Brain microvascular endothelial cell (primary cell): ENCODE results near the gene LRIG2.
"Not testable (repeated sequence)": the region's sequence is repeated elsewhere in the genome, so short reads cannot be mapped to it uniquely, and the experiment has no call there.

Experiments used
- DNase-seq: peaks from one replicate; pipeline ENCODE4 v3.0.0-alpha.2; 2020
- H3K27ac ChIP-seq: fragments of 250-450 bp; sonication (Bioruptor Pico); 2 replicates; pipeline ENCODE4 v1.5.1; 2020; ENCODE audit warnings: mild to moderate bottlenecking, moderate library complexity
- H3K27me3 ChIP-seq: fragments of 250-450 bp; sonication (Bioruptor Pico); replicated peaks from 2 replicates; pipeline ENCODE4 v1.5.1; 2020; ENCODE audit warnings: mild to moderate bottlenecking
- H3K36me3 ChIP-seq: fragments of 250-450 bp; sonication (Bioruptor Pico); replicated peaks from 2 replicates; pipeline ENCODE4 v1.5.1; 2020; ENCODE audit warnings: mild to moderate bottlenecking
- H3K4me3 ChIP-seq: 2 replicates; pipeline ENCODE4 v1.5.1; 2011; ENCODE audit warnings: low read depth, mild to moderate bottlenecking, control low read depth, low read length, moderate library complexity
- in situ Hi-C: cut with HindIII; loops from 2 replicates; pipeline ENCODE4 v1.10.0; 2017; ENCODE audit warnings: low sequenced_read_pairs, low pct_ligation_motif_present
- TF ChIP-seq, protein P1 (sequence below): IDR thresholded peaks from 2 replicates; pipeline ENCODE4 v1.5.1; 2011; ENCODE audit warnings: low read depth, mild to moderate bottlenecking, moderate library complexity, low read length, control low read depth, inconsistent platforms; ENCODE audit errors: missing control alignments

Gene LRIG2, protein sequence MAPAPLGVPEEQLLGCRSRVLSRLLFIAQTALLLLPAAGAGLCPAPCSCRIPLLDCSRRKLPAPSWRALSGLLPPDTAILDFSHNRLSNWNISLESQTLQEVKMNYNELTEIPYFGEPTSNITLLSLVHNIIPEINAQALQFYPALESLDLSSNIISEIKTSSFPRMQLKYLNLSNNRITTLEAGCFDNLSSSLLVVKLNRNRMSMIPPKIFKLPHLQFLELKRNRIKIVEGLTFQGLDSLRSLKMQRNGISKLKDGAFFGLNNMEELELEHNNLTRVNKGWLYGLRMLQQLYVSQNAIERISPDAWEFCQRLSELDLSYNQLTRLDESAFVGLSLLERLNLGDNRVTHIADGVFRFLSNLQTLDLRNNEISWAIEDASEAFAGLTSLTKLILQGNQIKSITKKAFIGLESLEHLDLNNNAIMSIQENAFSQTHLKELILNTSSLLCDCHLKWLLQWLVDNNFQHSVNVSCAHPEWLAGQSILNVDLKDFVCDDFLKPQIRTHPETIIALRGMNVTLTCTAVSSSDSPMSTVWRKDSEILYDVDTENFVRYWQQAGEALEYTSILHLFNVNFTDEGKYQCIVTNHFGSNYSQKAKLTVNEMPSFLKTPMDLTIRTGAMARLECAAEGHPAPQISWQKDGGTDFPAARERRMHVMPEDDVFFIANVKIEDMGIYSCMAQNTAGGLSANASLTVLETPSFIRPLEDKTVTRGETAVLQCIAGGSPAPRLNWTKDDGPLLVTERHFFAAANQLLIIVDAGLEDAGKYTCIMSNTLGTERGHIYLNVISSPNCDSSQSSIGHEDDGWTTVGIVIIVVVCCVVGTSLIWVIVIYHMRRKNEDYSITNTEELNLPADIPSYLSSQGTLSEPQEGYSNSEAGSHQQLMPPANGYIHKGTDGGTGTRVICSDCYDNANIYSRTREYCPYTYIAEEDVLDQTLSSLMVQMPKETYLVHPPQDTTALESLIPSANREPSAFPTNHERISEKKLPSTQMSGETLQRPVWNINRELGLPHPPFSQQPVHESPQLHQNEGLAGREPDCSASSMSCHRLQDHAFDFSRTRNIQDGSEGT

DNA sequence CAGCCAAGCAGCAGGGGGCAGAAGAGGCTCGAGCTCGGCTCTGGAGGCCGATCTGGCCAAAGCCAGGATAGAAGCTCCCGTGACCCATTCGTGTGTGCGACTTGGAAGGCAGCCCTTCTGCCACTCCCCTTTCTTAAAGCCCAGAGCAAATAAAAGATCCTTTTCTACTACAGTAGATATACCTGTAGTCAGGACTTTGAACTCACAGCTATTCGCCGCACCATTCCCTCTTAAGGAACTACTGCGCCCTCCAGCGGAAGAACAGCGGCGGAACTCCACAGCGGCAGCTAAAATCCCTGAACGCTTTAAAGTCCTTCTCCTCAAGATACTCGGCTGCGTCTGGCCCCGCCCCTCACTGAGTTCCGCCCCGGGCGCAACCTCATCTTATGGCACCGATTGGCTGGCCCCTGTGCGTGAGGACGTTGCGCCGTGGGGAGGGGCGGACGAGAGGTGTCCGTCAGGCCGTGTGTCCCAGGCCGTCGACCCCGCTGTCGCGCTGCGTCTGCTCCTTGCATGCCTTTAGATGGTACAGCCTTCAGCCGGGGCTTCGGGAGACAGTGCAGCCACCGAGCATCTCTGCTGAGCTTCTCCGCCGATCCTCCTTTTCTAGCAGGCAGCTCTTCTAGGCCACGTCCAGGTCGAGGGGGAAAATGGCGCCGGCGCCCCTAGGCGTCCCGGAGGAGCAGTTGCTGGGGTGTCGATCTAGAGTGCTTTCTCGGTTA is at the start of gene LRIG2:
Gene LRIG2, plus strand, starts transcription at position 442 of the 722 bp plus-strand sequence. Its CDS starts 209 bp downstream, at position 651.
- Histone ChIP-seq H3K36me3 (no peaks in the 10 kb centered on the region), H3K4me3 (peak within 1 kb of the TSS; percentile 92), H3K27me3 (no peaks in the 10 kb centered on the region), H3K27ac (peak within 1 kb of the TSS; percentile 83)
- in situ Hi-C loops, result no loop called here
- TF ChIP-seq, protein P1, sequence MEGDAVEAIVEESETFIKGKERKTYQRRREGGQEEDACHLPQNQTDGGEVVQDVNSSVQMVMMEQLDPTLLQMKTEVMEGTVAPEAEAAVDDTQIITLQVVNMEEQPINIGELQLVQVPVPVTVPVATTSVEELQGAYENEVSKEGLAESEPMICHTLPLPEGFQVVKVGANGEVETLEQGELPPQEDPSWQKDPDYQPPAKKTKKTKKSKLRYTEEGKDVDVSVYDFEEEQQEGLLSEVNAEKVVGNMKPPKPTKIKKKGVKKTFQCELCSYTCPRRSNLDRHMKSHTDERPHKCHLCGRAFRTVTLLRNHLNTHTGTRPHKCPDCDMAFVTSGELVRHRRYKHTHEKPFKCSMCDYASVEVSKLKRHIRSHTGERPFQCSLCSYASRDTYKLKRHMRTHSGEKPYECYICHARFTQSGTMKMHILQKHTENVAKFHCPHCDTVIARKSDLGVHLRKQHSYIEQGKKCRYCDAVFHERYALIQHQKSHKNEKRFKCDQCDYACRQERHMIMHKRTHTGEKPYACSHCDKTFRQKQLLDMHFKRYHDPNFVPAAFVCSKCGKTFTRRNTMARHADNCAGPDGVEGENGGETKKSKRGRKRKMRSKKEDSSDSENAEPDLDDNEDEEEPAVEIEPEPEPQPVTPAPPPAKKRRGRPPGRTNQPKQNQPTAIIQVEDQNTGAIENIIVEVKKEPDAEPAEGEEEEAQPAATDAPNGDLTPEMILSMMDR, result peak; percentile 82
- peak; percentile 98 for DNase-seq

DNA sequence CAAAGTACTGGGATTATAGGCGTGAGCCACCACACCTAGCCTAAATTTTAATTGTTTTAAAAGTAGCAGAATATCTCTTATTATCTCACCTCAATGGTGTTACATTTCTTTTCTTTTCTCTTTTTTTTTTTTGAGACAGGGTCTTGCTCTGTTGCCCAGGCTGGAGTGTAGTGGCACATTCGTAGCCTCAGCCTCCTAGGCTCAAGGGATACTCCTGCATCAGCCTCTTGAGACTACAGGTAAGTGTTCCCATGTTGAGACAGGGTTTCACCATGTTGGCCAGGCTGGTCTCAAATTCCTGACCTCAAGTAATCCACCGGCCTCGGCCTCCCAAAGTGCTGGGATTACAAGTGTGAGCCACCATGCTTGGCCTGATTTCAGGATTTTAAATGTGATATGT is 49.7 kb upstream of the LRIG2 start:
- H3K27me3 ChIP-seq, in situ Hi-C loops, H3K27ac ChIP-seq, DNase-seq, H3K4me3 ChIP-seq, H3K36me3 ChIP-seq: not testable (repeated sequence)

DNA sequence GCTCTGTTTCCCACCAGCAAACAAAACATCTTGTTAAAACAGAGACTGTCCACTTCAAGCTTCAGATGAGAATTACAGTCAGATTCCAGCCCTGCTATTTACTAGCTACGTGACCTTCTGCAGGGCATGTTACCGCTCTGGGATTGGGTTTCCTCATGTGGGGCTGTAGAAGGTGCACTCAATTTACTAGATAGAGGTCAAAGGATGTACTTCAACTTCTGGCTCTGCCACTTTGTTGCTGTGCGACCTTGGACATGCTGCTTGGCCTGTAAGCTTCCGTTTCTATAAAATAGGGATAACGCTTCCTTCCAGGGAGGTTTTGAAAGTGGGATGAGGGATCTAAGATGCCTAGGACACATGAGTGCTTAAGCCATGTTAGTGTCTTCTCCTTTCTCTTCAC is 46.0 kb upstream of the LRIG2 start:
- DNase-seq, result no peak
- Histone ChIP-seq H3K27me3 (no peaks in the 10 kb centered on the region), H3K27ac (no peak overlapping the region), H3K36me3 (no peaks in the 10 kb centered on the region), H3K4me3 (no peak overlapping the region)
- TF ChIP-seq, protein P1, result no peak
- in situ Hi-C loops, result no loop called here

DNA sequence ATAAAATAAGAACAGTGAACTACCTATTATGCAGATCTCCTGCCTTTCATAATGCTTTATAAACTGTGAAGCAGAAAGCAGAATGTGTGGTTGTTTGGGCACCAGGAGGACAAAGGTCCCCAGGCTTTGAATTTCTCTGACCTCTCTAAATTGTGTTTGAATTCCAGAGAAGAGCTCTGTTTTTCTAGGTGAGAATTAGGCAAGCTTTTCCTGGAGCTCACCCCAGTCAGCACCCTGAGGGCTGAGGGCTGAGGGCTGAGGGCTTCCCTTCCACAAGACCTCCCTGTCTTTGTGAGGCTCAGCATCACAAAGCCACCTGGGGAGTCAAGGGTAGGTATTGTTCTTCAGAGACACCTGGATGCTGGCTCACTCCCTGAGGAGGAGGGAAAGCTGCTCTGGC is 45.5 kb upstream of the LRIG2 start:
- in situ Hi-C loops, result no loop called here
- no peak overlapping the region for H3K27ac ChIP-seq
- TF ChIP-seq, protein P1, result no peak
- no peaks in the 10 kb centered on the region for H3K27me3 ChIP-seq
- no peaks in the 10 kb centered on the region for H3K36me3 ChIP-seq
- DNase-seq, result no peak
- no peak overlapping the region for H3K4me3 ChIP-seq

DNA sequence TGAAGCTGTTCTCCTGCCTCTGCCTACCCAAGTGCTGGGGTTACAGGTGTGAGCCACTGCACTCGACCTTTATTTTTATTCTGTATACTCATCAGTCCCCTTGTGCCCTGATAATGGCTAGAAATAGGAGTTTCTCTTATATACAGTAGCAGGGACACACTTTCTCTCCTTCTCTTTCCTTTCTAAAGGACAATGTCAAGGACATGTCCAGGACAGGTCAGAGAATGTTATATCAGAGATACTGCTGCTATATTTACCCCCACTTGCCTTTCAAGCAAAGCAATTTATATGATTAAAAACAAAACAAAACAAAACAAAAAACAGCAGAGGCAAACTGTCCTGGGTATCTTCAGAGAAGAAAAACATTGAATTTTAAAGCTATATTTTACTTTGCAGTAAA is 43.2 kb upstream of the LRIG2 start:
- in situ Hi-C loops, result no loop called here
- Histone ChIP-seq H3K36me3 (no peaks in the 10 kb centered on the region), H3K27ac (no peak overlapping the region), H3K27me3 (no peaks in the 10 kb centered on the region), H3K4me3 (no peak overlapping the region)
- no peak for DNase-seq
- TF ChIP-seq, protein P1, result no peak
